Small intestine (tissue), 7 donors: Measurements from ENCODE around the gene GUCY1A2. TPM values are rescaled to one million over a fixed set of nuclear protein-coding genes. Genes with fewer than 3 reads are reported as not detected.

Source experiments
- DNase-seq, 2 donors: peaks; one replicate each; pipeline versions ENCODE4 v3.0.0 to v3.0.0-alpha.2; 2013
- FAIRE-seq: peaks from 2 replicates; lab custom pipeline; 2012; peaks lifted over from hg19 to GRCh38; lab: Jason Lieb, UNC
- H3K27ac ChIP-seq, 3 donors: one replicate each; pipeline ENCODE4 v1.5.1; 2013; ENCODE audit warnings: low read length in 2 of 3, mild to moderate bottlenecking in 2 of 3, control low read depth in 1 of 3, inconsistent platforms in 1 of 3, low read depth in 1 of 3, moderate library complexity in 1 of 3
- H3K27me3 ChIP-seq, 3 donors: one replicate each; pipeline ENCODE4 v1.6.1; 2013; ENCODE audit warnings: low read length in 3 of 3, inconsistent platforms in 1 of 3; ENCODE audit not compliant: control insufficient read depth in 3 of 3, insufficient read depth in 3 of 3
- H3K36me3 ChIP-seq, 3 donors: one replicate each; pipeline ENCODE4 v1.6.1; 2013; ENCODE audit warnings: low read length in 3 of 3, inconsistent platforms in 1 of 3, low read depth in 1 of 3, mild to moderate bottlenecking in 1 of 3, moderate library complexity in 1 of 3; ENCODE audit not compliant: control insufficient read depth in 3 of 3, insufficient read depth in 2 of 3
- H3K4me1 ChIP-seq, 3 donors: one replicate each; pipeline ENCODE4 v1.6.1; 2013; ENCODE audit warnings: low read length in 2 of 3, inconsistent platforms in 1 of 3, low read depth in 1 of 3, mild to moderate bottlenecking in 1 of 3, moderate library complexity in 1 of 3; ENCODE audit not compliant: control insufficient read depth in 3 of 3, insufficient read depth in 2 of 3
- H3K4me3 ChIP-seq, 3 donors: one replicate each; pipeline ENCODE4 v1.5.1; 2013; ENCODE audit warnings: low read length in 3 of 3, control low read depth in 1 of 3, inconsistent platforms in 1 of 3, low read depth in 1 of 3, mild to moderate bottlenecking in 1 of 3, moderate library complexity in 1 of 3
- H3K9me3 ChIP-seq, 2 donors: one replicate each; pipeline ENCODE4 v1.6.1; 2013; ENCODE audit warnings: low read depth in 1 of 2, low read length in 1 of 2; ENCODE audit not compliant: control insufficient read depth in 2 of 2, insufficient read depth in 1 of 2
- WGBS, 3 donors: extraction: QIAGEN DNeasy Blood & Tissue Kit; methylation state at CpG; one replicate each; pipeline ENCODE4 v1.1.7; 2013; 5-methylcytosine and 5-hydroxymethylcytosine counted together
- polyA plus RNA-seq, 4 donors: library from polyadenylated mRNA; stranded (reverse) in 3 of 4; unstranded in 1 of 4; fragments of 200-250 nt in 3 of 4; fragments of 120-200 nt in 1 of 4; gene quantifications; one replicate each; pipeline versions ENCODE4 v1.2.1 to v1.2.3, GENCODE V29; 2013
- donor health status: healthy with polysubstance abuse.
- donor health status: control.
- donor health status: control.
- donor health status: Bipolar disorder and iron deficiency.
- donor health status: healthy.

The GUCY1A2 gene
- polyA plus RNA-seq, 4 donors, result under 0.01 to 1.4 (median 1.0) TPM; not detected in 1

DNA sequence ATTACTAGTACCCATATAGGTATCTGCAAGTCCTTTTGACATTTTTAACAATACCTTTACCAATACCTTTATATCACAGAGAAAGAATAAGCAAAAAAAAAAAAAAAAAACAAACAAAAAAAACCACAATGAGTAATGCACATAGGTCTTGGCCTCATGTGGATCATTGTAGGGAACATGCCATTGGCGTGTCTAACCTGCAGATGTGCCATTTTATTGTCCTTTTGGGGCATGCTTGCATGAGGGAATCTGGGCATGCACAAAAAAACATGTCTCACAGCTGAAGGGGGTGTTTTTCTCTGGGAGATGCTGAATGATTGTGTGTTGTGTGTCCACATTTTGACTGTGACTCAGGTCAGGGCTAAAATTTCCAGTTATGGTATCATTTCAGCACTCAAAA, 361.6 kb downstream of the GUCY1A2 start:
- Histone ChIP-seq H3K9me3 (peaks cover 0 to 11% of the 10 kb centered on the region in 2 donors), H3K27ac (no peak overlapping the region), H3K4me1 (no peaks in the 10 kb centered on the region), H3K4me3 (no peak overlapping the region), H3K36me3 (no peaks in the 10 kb centered on the region), H3K27me3 (no peaks in the 10 kb centered on the region)
- FAIRE-seq (no peak), DNase-seq (no peak)
- WGBS, 3 donors, result 64 to 73% (median 67%) methylated on average over 1 of the region's 1 CpG

DNA sequence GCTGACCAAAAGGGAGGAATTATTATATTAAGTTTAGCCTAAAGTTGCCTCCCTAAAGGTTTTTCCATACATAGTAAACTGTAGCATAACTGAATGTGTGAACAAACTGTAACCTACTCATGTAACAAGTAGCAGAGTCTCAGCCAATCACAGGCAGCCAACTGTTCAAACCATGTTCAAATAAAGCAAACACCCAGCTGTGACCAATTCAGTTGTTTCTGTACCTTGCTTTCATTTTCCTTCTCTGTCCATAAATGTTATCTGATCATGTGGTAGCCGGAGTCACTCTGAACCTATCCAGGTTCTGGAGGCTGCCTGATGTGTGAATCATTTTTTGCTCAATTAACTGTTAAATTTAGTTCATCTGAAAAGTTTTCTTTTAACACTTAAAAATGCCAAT, 373.5 kb downstream of the GUCY1A2 start:
- FAIRE-seq, result no peak

DNA sequence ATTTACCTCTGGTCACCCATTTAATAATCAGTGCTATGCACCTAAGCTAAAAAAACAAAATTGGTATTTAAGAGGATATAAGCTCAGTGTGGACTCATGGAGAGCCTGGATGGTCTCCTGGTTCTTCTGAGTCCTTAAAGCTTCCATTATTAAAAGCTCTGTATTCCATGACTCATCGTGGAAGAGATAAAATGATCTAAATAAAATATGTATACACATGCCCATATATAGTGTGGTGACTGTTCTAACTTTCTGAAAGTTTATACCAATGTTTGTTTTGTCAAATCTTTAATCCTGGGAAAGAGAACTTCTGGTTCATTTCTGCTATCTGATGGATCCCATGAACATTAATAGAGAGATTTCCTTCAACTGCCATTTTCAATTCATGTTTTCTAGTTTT, 375.9 kb downstream of the GUCY1A2 start:
- H3K4me1 ChIP-seq, result no peaks in the 10 kb centered on the region
- peaks cover 0 to 5% of the 10 kb centered on the region in 2 donors for H3K9me3 ChIP-seq
- DNase-seq (no peak), FAIRE-seq (no peak)
- H3K36me3 ChIP-seq, result no peaks in the 10 kb centered on the region
- no peaks in the 10 kb centered on the region for H3K27me3 ChIP-seq
- H3K27ac ChIP-seq, result no peak overlapping the region
- H3K4me3 ChIP-seq, result no peak overlapping the region
- 59 to 71% (median 68%) methylated on average over 1 of the region's 1 CpG for WGBS, 3 donors

More for the DNA sequence above, 373.5 kb downstream of the GUCY1A2 start:
- no peak overlapping the region for H3K4me3 ChIP-seq
- 16 to 66% (median 21%) methylated on average over 1 of the region's 1 CpG for WGBS, 3 donors
- H3K9me3 ChIP-seq, result peaks cover 0 to 5% of the 10 kb centered on the region in 2 donors
- H3K4me1 ChIP-seq, result no peaks in the 10 kb centered on the region
- no peaks in the 10 kb centered on the region for H3K27me3 ChIP-seq
- H3K27ac ChIP-seq, result no peak overlapping the region
- no peaks in the 10 kb centered on the region for H3K36me3 ChIP-seq
- peak in 1 of 2 donors; percentile 22 for DNase-seq

DNA sequence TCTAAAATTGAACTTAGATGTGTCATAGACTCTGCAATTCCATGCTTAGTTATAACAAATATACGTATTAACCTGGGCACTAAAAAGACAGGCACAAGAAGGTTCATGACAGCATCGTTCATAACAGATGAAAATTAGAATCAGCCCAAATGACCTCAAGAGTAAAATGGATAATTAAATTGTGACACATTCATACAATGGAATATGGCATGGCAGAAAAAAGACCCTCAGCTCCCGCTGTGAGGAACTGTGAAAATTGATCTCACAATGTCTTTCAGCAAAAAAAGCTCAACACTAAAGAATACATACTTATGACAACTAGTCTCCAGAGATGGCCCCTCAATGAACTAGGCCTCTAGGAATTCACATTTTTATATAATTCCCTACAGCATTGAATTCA, 386.0 kb downstream of the GUCY1A2 start:
- WGBS, 3 donors, result 87 to 93% (median 92%) methylated on average over 3 of the region's 3 CpGs

DNA sequence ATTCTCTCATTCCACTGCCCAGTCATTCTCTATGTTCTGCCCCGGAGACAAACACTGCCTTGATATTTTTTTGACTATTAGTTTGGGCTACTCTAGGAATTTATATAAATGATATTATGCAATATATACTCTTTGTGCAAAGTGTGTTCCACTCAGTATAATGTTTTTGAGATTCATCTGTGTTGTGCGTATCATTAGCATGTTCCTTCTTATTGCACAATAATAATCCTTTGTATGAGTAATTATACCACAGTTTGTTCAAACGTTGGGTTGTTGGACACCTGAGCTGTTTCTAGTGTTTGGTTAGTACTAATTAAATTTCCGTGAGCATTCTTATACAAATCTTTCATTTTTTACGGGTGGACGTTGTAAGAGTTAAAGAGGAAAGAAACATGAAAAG, 390.6 kb downstream of the GUCY1A2 start:
- WGBS, 3 donors, result 88 to 92% (median 88%) methylated on average over 6 of the region's 6 CpGs
- Histone ChIP-seq H3K36me3 (no peaks in the 10 kb centered on the region), H3K27me3 (no peaks in the 10 kb centered on the region), H3K4me1 (no peaks in the 10 kb centered on the region), H3K9me3 (peaks cover 0 to 3% of the 10 kb centered on the region in 2 donors), H3K4me3 (no peak overlapping the region), H3K27ac (no peak overlapping the region)
- no peak for DNase-seq
- FAIRE-seq, result no peak

More for the DNA sequence above, 386.0 kb downstream of the GUCY1A2 start:
- H3K4me3 ChIP-seq, result no peak overlapping the region
- H3K4me1 ChIP-seq, result no peaks in the 10 kb centered on the region
- H3K27me3 ChIP-seq, result no peaks in the 10 kb centered on the region
- H3K9me3 ChIP-seq, result peaks cover 0 to 3% of the 10 kb centered on the region in 2 donors
- no peak for DNase-seq
- no peak overlapping the region for H3K27ac ChIP-seq
- no peak for FAIRE-seq
- H3K36me3 ChIP-seq, result no peaks in the 10 kb centered on the region

GRCh38 chr11:106625566-106625965, 392.7 kb downstream of the GUCY1A2 start:
- Histone ChIP-seq H3K9me3 (peaks cover 0 to 3% of the 10 kb centered on the region in 2 donors), H3K4me3 (no peak overlapping the region), H3K27ac (no peak overlapping the region), H3K36me3 (no peaks in the 10 kb centered on the region), H3K4me1 (no peaks in the 10 kb centered on the region), H3K27me3 (no peaks in the 10 kb centered on the region)
- no peak for DNase-seq
- 58 to 64% (median 60%) methylated on average over 3 of the region's 3 CpGs for WGBS, 3 donors
- FAIRE-seq, result no peak

DNA sequence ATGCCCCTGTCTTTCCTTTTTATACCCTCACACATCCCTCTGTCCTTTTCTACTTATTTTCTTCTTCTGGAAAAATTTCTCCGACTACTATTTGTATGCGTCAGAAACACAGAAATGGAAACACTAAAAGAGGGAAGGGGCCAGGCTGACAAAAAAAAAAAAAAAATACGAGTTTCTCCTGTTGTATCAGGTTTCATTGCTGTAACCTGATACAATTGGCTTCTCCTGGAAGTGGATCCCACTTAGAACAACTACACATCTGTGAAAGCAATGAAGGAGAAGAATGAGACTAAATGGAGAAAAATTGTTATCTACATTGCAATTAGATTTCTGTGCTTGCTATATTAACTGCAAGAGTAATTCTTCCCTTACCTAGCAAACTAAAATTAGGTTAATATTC, 393.9 kb downstream of the GUCY1A2 start:
- Histone ChIP-seq H3K4me3 (no peak overlapping the region), H3K9me3 (peaks cover 0 to 3% of the 10 kb centered on the region in 2 donors), H3K27ac (no peak overlapping the region), H3K27me3 (no peaks in the 10 kb centered on the region), H3K36me3 (no peaks in the 10 kb centered on the region), H3K4me1 (no peaks in the 10 kb centered on the region)
- no peak for DNase-seq
- no peak for FAIRE-seq
- 62 to 69% (median 67%) methylated on average over 3 of the region's 3 CpGs for WGBS, 3 donors
